Subcutaneous adipose tissue (tissue), 4 donors: ENCODE measurements around the gene FMN1. TPM values are rescaled to one million over a fixed set of nuclear protein-coding genes. Genes with fewer than 3 reads are reported as not detected.

Experiments
- CTCF ChIP-seq: fragments of 450-650 bp; IDR thresholded peaks from one replicate; pipeline ENCODE4 v1.5.1; 2016; ENCODE audit warnings: low read depth, mild to moderate bottlenecking, control low read depth, antibody characterized with exemption, moderate library complexity
- total RNA-seq, 4 donors: library from RNA; depleted of rRNA; stranded (reverse); fragments of >200 nt; gene quantifications; one replicate each; pipeline ENCODE4 v1.1.0, GENCODE V29; 2016

Gene FMN1
- total RNA-seq, 4 donors from 2014 or later = 15.6 to 76.7 (median 53.9) TPM

- TF ChIP-seq CTCF = no peak
Observed at GRCh38 chr15:32733281-32733680, 461.2 kb downstream of the FMN1 start.

- no peak for TF ChIP-seq CTCF
Observed at GRCh38 chr15:32732574-32733157, 461.8 kb downstream of the FMN1 start.

GRCh38 chr15:32730677-32731654 is 463.5 kb downstream of the FMN1 start:
- TF ChIP-seq CTCF = no peak

- TF ChIP-seq CTCF = no peak
Observed at GRCh38 chr15:32729700-32730395, 464.7 kb downstream of the FMN1 start.

- TF ChIP-seq CTCF = no peak
Observed at GRCh38 chr15:32723171-32723948, 471.2 kb downstream of the FMN1 start.

GRCh38 chr15:32722136-32722535 is 472.4 kb downstream of the FMN1 start:
- TF ChIP-seq CTCF = no peak
